HG02973 (cell line): ENCODE results near the gene KRTAP4-11.
"Not testable (repeated sequence)": the region's sequence is repeated elsewhere in the genome, so short reads cannot be mapped to it uniquely, and the experiment has no call there.

Experiments
- ATAC-seq: cut with Tn5 transposase; IDR thresholded peaks from one replicate; pipeline ENCODE4 v1.9.1; 2021; ENCODE audit warnings: moderate library complexity; ENCODE audit not compliant: unreplicated experiment

Gene KRTAP4-11

GRCh38 chr17:41125064-41125463, 6.9 kb upstream of the KRTAP4-11 start:
- ATAC-seq: no peak

GRCh38 chr17:41123991-41124371, 5.8 kb upstream of the KRTAP4-11 start, which contains the start of gene KRTAP4-12:
Gene KRTAP4-12, minus strand, starts transcription at chr17:41124182. Its CDS starts 60 bp downstream, at chr17:41124122.
- ATAC-seq: not testable (repeated sequence)

- ATAC-seq: not testable (repeated sequence)
These were observed 5.3 kb upstream of the KRTAP4-11 start for GRCh38 chr17:41123292-41123990.

- no peak for ATAC-seq
These were observed 3.6 kb upstream of the KRTAP4-11 start for GRCh38 chr17:41121742-41122141.

GRCh38 chr17:41119696-41120690, 1.8 kb upstream of the KRTAP4-11 start:
- ATAC-seq: not testable (repeated sequence)

- no peak for ATAC-seq
These were observed 548 bp upstream of the KRTAP4-11 start for GRCh38 chr17:41118721-41119120.

GRCh38 chr17:41116297-41116696, 1.9 kb downstream of the KRTAP4-11 start:
- no peak for ATAC-seq

- no peak for ATAC-seq
These were observed 6.9 kb downstream of the KRTAP4-11 start for GRCh38 chr17:41111151-41111885.

GRCh38 chr17:41108728-41109386, 9.3 kb downstream of the KRTAP4-11 start:
- not testable (repeated sequence) for ATAC-seq

- ATAC-seq: no peak
These were observed 10.2 kb downstream of the KRTAP4-11 start for GRCh38 chr17:41107941-41108450.

- ATAC-seq: not testable (repeated sequence)
These were observed 12.8 kb downstream of the KRTAP4-11 start, which contains the start of gene KRTAP4-9 for GRCh38 chr17:41105347-41105746. Gene KRTAP4-9, plus strand, starts transcription at chr17:41105389. Its CDS starts 0 bp downstream, at chr17:41105389.

GRCh38 chr17:41104386-41105038, 13.7 kb downstream of the KRTAP4-11 start:
- not testable (repeated sequence) for ATAC-seq

GRCh38 chr17:41103896-41104295, 14.3 kb downstream of the KRTAP4-11 start:
- ATAC-seq: no peak

- no peak for ATAC-seq
These were observed 16.4 kb downstream of the KRTAP4-11 start, which contains the start of gene KRTAP4-16 for GRCh38 chr17:41101586-41102259. Gene KRTAP4-16, minus strand, starts transcription at chr17:41102209. Its CDS starts 0 bp downstream, at chr17:41102209.

GRCh38 chr17:41099682-41100480, 18.3 kb downstream of the KRTAP4-11 start:
- ATAC-seq: not testable (repeated sequence)

- ATAC-seq: no peak
These were observed 19.7 kb downstream of the KRTAP4-11 start for GRCh38 chr17:41098481-41098880.

GRCh38 chr17:41098042-41098441, 20.1 kb downstream of the KRTAP4-11 start, which contains the start of gene KRTAP4-8:
Gene KRTAP4-8, minus strand, starts transcription at chr17:41098142. Its CDS starts 58 bp downstream, at chr17:41098084.
- ATAC-seq: no peak

GRCh38 chr17:41096055-41096454, 22.1 kb downstream of the KRTAP4-11 start:
- no peak for ATAC-seq
